Mononuclear cell (primary cell): ENCODE measurements around the gene PRCP. TPM values are rescaled to one million over a fixed set of nuclear protein-coding genes. Genes with fewer than 3 reads are reported as not detected.
"Not testable (repeated sequence)": the region's sequence is repeated elsewhere in the genome, so short reads cannot be mapped to it uniquely, and the experiment has no call there.

Experiments
- H3K27me3 ChIP-seq: 2 replicates; pipeline ENCODE4 v1.6.0; 2011; ENCODE audit warnings: low read length, control low read depth; ENCODE audit not compliant: insufficient read depth
- H3K4me1 ChIP-seq: 2 replicates; pipeline ENCODE4 v1.5.1; 2011; ENCODE audit warnings: mild to moderate bottlenecking, low read length, control low read depth; ENCODE audit not compliant: insufficient read depth
- H3K4me3 ChIP-seq: 2 replicates; pipeline ENCODE4 v1.5.1; 2011; ENCODE audit warnings: mild to moderate bottlenecking, low read length, moderate library complexity
- H3K9me3 ChIP-seq: 2 replicates; pipeline ENCODE4 v1.5.1; 2011; ENCODE audit warnings: low read depth, mild to moderate bottlenecking, control low read depth, low read length
- total RNA-seq: library from RNA; depleted of rRNA; stranded (reverse); fragments of >200 nt; gene quantifications from one replicate; pipeline ENCODE4 v1.2.3, GENCODE V29; 2012

The PRCP gene
- total RNA-seq, 1 donor, result 46.7 TPM

GRCh38 chr11:82867495-82868082 is 32.6 kb downstream of the PRCP start:
- Histone ChIP-seq H3K4me1 (peaks cover 22% of the 10 kb centered on the region), H3K9me3 (no peaks in the 10 kb centered on the region), H3K27me3 (no peaks in the 10 kb centered on the region), H3K4me3 (no peak overlapping the region)

GRCh38 chr11:82865841-82866240 is 34.4 kb downstream of the PRCP start:
- H3K27me3 ChIP-seq, result no peaks in the 10 kb centered on the region
- no peak overlapping the region for H3K4me3 ChIP-seq
- no peaks in the 10 kb centered on the region for H3K9me3 ChIP-seq
- H3K4me1 ChIP-seq, result peaks cover 22% of the 10 kb centered on the region

GRCh38 chr11:82864268-82864667 is 36.0 kb downstream of the PRCP start:
- Histone ChIP-seq H3K9me3 (no peaks in the 10 kb centered on the region), H3K4me1 (peaks cover 14% of the 10 kb centered on the region), H3K4me3 (no peak overlapping the region), H3K27me3 (no peaks in the 10 kb centered on the region)

- H3K4me3 ChIP-seq, result no peak overlapping the region
- H3K27me3 ChIP-seq, result no peaks in the 10 kb centered on the region
- H3K9me3 ChIP-seq, result no peaks in the 10 kb centered on the region
- H3K4me1 ChIP-seq, result peaks cover 12% of the 10 kb centered on the region
Observed at GRCh38 chr11:82863209-82863608, 37.0 kb downstream of the PRCP start.

- no peak overlapping the region for H3K4me3 ChIP-seq
- no peaks in the 10 kb centered on the region for H3K9me3 ChIP-seq
- H3K27me3 ChIP-seq, result no peaks in the 10 kb centered on the region
- peaks cover 8% of the 10 kb centered on the region for H3K4me1 ChIP-seq
Observed at GRCh38 chr11:82862379-82862778, 37.9 kb downstream of the PRCP start.

GRCh38 chr11:82859750-82860149 is 40.5 kb downstream of the PRCP start:
- H3K27me3 ChIP-seq, result no peaks in the 10 kb centered on the region

GRCh38 chr11:82858556-82859091 is 41.6 kb downstream of the PRCP start:
- Histone ChIP-seq H3K9me3 (no peaks in the 10 kb centered on the region), H3K27me3 (no peaks in the 10 kb centered on the region), H3K4me3 (no peak overlapping the region), H3K4me1 (no peaks in the 10 kb centered on the region)

More at GRCh38 chr11:82859750-82860149, 40.5 kb downstream of the PRCP start:
- Histone ChIP-seq H3K4me3 (no peak overlapping the region), H3K9me3 (no peaks in the 10 kb centered on the region), H3K4me1 (peaks cover 6% of the 10 kb centered on the region)

GRCh38 chr11:82858133-82858532 is 42.1 kb downstream of the PRCP start:
- no peaks in the 10 kb centered on the region for H3K27me3 ChIP-seq
- H3K4me1 ChIP-seq, result no peaks in the 10 kb centered on the region
- no peaks in the 10 kb centered on the region for H3K9me3 ChIP-seq
- no peak overlapping the region for H3K4me3 ChIP-seq

GRCh38 chr11:82857145-82857544 is 43.1 kb downstream of the PRCP start:
- H3K4me3 ChIP-seq, result no peak overlapping the region

GRCh38 chr11:82855616-82856015 is 44.6 kb downstream of the PRCP start:
- Histone ChIP-seq H3K27me3 (no peaks in the 10 kb centered on the region), H3K4me1 (no peaks in the 10 kb centered on the region), H3K9me3 (no peaks in the 10 kb centered on the region), H3K4me3 (no peak overlapping the region)

More at GRCh38 chr11:82857145-82857544, 43.1 kb downstream of the PRCP start:
- H3K27me3 ChIP-seq, result no peaks in the 10 kb centered on the region
- H3K4me1 ChIP-seq, result no peaks in the 10 kb centered on the region
- no peaks in the 10 kb centered on the region for H3K9me3 ChIP-seq

GRCh38 chr11:82854916-82855315 is 45.3 kb downstream of the PRCP start:
- H3K4me1 ChIP-seq, H3K9me3 ChIP-seq, H3K4me3 ChIP-seq, H3K27me3 ChIP-seq: not testable (repeated sequence)

- Histone ChIP-seq H3K27me3 (no peaks in the 10 kb centered on the region), H3K4me3 (no peak overlapping the region), H3K9me3 (no peaks in the 10 kb centered on the region), H3K4me1 (no peaks in the 10 kb centered on the region)
Observed at GRCh38 chr11:82854242-82854641, 46.0 kb downstream of the PRCP start.

GRCh38 chr11:82848829-82849228 is 51.4 kb downstream of the PRCP start:
- no peaks in the 10 kb centered on the region for H3K9me3 ChIP-seq
- H3K27me3 ChIP-seq, result no peaks in the 10 kb centered on the region
- H3K4me3 ChIP-seq, result no peak overlapping the region
- no peaks in the 10 kb centered on the region for H3K4me1 ChIP-seq

- Histone ChIP-seq H3K27me3 (no peaks in the 10 kb centered on the region), H3K9me3 (no peaks in the 10 kb centered on the region), H3K4me3 (no peak overlapping the region), H3K4me1 (no peaks in the 10 kb centered on the region)
Observed at GRCh38 chr11:82845356-82846353, 54.6 kb downstream of the PRCP start.

GRCh38 chr11:82843057-82843795 is 57.0 kb downstream of the PRCP start:
- Histone ChIP-seq H3K4me3 (no peak overlapping the region), H3K9me3 (no peaks in the 10 kb centered on the region), H3K4me1 (no peaks in the 10 kb centered on the region), H3K27me3 (no peaks in the 10 kb centered on the region)
